C4-2B (cell line): ENCODE measurements around the gene LHX3.

Source experiments
- H3K27ac ChIP-seq: fragments of 450-650 bp; 2 replicates; pipeline ENCODE4 v1.5.1; 2017
- CTCF ChIP-seq: fragments of 450-650 bp; conservative IDR thresholded peaks from 2 replicates; pipeline ENCODE4 v1.5.1; 2017; ENCODE audit warnings: mild to moderate bottlenecking
- ZFX ChIP-seq: fragments of 450-650 bp; IDR thresholded peaks from 2 replicates; pipeline ENCODE4 v1.6.1; 2017

Gene LHX3

GRCh38 chr9:136213733-136214132 lies 8.8 kb upstream of the LHX3 start:
- H3K27ac ChIP-seq = no peak overlapping the region
- TF ChIP-seq CTCF = no peak
- TF ChIP-seq ZFX = no peak

DNA sequence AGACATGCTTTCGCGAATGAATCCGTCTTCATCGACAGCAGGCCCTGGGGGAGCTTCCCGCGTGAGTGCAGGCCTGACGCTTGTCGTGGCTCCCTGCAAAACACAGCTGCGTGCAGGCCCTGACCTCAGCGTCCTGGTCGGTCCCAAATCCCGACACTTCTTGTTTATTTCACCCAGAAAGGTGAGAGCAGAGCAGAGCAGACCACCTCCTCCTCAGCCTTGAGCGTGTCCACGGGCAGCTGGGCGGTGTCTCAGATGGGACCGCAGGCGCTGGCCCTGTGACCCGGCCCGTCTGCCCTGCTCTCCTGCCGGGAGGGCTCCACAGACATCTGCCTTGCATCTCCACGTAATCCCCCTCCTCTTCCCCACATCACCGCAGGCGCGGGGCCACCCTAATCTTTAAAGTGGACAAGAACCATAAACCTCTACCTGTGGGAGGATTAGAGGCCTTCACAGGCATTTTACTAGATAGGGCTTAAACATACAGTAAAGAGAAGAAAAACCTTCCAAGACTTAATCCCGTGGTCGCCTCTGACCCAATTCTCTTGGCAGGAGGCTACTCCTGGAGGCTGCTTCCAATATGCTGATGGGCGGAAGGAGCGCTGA lies 7.5 kb upstream of the LHX3 start:
- no peak for TF ChIP-seq CTCF
- no peak for TF ChIP-seq ZFX
- no peak overlapping the region for H3K27ac ChIP-seq

DNA sequence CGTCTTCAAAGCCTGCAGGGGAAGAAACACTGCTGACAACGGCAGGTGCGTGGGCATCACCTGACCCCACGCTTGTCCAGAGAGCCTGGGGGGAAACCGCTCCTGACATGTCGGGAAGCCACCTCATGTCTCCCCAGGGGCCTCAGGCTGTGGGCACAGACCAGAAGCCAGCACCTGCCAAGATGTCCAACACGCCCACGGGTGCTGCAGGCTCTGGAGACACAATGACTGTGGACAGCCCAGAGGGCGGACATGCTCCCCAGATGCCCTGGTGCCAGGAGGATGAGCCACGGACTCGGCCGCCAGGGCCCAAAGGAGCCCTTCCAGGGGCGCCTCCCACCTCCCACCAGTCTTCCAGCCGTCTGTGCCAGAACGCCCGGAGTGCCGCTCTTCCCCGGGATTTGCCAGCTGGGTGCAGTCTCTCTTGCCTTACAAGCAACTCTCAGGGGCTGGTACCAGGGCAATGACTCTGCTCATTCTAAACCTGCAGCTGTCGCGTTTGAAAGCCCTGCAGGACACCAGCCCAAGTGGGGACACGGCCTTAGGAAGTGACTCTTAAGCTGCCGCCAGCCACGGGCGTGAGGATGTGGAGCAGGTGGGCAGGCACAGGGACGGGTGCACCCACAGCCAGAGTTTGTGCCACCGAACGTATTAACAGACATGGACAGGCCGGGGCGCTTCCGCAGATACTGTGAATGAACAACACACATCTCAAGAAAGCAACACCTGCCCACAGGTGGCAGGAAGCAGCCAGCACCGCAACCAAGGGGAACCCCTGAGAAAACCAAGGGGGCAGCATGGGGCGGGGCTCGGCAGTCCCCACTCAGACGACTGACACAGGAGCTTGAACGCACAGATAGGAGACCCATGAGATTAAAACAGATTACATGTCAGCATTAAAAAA lies 6.8 kb upstream of the LHX3 start:
- no peak for TF ChIP-seq ZFX
- H3K27ac ChIP-seq = no peak overlapping the region

- no peak for TF ChIP-seq ZFX
- no peak for TF ChIP-seq CTCF
- no peak overlapping the region for H3K27ac ChIP-seq
Observed at GRCh38 chr9:136211006-136211405, 6.1 kb upstream of the LHX3 start.

- no peak for TF ChIP-seq CTCF
- TF ChIP-seq ZFX = no peak
- no peak overlapping the region for H3K27ac ChIP-seq
Observed at GRCh38 chr9:136210276-136210675, 5.3 kb upstream of the LHX3 start.

- TF ChIP-seq ZFX = no peak
- TF ChIP-seq CTCF = no peak
- H3K27ac ChIP-seq = no peak overlapping the region
Observed at GRCh38 chr9:136209786-136210185, 4.9 kb upstream of the LHX3 start.

GRCh38 chr9:136209232-136209631 lies 4.3 kb upstream of the LHX3 start:
- no peak overlapping the region for H3K27ac ChIP-seq
- no peak for TF ChIP-seq ZFX
- TF ChIP-seq CTCF = no peak

DNA sequence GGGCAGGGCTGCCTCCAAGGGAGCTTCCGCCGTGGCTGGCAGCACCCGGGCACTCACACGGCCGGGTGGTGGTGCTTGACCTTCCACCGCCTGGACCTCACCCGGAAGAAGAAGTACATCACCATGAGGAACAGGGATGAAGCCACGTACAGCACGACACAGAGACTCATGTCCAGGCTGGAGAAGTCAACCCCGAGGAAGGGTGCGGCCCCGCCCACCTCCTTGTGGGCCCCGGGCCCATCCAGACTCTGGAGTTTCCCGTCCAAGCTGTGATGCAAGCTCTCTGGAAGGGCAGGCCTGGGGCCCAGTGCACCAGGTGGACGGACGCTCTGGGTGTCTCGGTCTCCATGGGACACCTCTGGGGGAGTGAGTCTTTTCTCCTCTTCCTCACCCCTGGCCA lies 3.7 kb upstream of the LHX3 start:
- H3K27ac ChIP-seq = no peak overlapping the region
- TF ChIP-seq ZFX (no peak), CTCF (no peak)
